SK-N-MC (cell line): ENCODE measurements around the gene CACNB4.

ENCODE experiments used
- EZH2 ChIP-seq: fragments of 200-600 bp; sonication (generic); IDR thresholded peaks from one replicate; pipeline ENCODE4 v1.6.1; 2017; ENCODE audit warnings: antibody characterized with exemption
- POLR2AphosphoS5 ChIP-seq: IDR thresholded peaks from 2 replicates; pipeline ENCODE4 v1.6.1; 2012; ENCODE audit warnings: mild to moderate bottlenecking, low read depth, low read length, borderline replicate concordance

DNA sequence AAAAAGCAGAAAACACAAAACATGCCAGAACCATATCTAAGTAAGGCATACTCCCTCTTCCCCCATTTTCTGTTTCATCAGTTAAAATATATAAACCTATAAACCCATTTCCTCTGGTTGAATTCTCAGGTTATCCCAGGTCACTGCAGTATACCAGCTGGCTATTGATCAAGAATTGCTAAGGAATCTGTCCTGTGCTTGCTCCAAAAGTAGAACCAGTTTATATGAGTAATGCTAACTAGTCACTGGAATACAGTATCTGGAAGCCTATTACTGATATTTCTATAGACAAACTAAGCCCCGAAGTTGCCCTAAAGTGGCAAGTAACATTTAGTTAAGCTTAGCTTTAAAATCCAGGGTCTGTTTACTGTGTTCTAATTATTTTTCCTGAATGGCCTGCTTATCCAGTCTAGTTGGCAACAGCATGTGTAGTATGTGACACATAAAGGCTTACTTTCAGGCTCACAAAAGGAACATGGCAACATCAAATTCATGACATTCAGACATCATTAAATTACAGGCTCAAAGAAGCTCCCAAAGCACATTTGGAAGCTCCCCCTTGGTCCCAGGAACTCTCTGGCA, 167.7 kb downstream of the CACNB4 start:
- no peak for TF ChIP-seq POLR2AphosphoS5
- TF ChIP-seq EZH2, result no peak
